HG03571 (cell line): ENCODE measurements around the gene FAM133A.

Experiments
- ATAC-seq: cut with Tn5 transposase; IDR thresholded peaks from one replicate; pipeline ENCODE4 v1.9.1; 2021; ENCODE audit not compliant: unreplicated experiment

Gene FAM133A

DNA sequence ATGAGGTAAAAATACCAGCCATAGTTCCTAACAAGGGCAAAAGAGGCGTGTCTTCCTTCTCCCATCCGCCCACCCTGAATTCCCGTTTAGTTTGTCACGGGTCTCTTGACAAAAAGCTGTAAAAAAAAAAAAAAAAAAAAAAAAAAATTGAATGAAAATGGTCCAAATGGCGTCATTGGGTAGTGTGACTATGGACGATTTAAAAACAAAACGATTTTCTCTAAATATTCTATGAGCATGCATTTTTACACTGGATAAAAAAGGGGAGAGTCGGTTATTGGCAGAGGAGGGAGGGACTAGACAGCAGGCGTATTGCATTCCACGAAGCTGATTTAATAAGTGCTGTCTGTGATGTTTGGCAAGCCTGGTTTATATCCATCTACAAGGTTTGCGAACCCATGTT is at the start of gene FAM133A:
Gene FAM133A, plus strand, starts transcription at position 338 of the 403 bp plus-strand sequence. CDS start 35,214 bp downstream, outside the sequence.
- no peak for ATAC-seq

DNA sequence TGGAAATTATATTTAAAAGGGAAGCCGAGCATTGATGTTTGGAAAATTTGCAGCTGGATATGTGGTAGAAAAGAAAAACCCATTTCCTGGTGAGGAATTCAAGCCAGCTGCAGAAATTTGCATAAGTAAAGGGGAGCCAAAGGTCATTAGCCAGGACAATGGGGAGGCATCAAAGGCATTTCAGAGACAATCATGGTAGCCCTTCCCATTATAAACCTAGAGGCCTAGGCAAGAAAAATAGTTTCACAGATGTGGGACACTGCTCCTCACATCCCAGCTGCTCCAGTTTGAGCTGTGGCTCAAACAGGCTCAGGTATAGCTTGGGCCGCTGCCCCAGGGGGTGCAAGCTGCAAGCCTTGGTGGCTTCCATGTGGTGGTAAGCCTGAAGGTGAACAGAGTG is 36.4 kb upstream of the FAM133A start:
- ATAC-seq = no peak

DNA sequence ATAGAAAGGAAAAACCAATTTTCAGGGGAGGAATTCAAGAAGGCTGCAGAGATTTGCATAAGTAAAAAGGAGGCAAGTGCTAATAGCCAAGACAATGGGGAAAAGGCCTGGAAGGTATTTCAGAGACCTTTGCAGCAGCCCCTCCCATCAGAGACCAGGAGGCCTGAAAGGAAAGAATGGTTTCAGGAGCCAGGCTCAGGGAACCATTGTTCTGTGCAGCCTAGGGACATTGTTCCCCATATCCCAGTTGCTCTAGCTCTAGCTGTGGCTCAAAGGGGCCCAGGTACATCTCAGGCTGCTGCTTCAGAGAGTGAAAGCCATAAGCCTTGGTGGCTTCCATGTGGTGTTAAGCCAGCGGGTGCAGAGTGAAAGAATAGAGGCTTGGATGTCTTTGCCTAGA is 24.6 kb upstream of the FAM133A start:
- no peak for ATAC-seq

DNA sequence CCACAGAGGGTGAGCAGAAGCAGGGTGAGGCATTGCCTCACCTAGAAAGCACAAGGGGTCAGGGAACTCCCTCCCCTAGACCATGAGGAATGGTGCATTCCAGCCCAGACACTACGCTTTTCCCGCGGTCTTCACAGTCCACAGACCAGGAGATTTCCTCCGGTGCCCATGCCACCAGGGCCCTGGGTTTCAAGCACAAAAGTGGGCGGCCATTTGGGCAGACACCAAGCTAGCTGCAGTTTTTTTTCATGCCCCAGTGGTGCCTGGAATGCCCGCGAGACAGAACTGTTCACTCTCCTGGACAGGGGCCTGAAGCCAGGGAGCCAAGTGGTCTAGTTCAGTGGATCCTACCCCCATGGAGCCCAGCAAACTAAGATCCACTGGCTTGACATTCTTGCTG is 13.4 kb upstream of the FAM133A start:
- no peak for ATAC-seq

DNA sequence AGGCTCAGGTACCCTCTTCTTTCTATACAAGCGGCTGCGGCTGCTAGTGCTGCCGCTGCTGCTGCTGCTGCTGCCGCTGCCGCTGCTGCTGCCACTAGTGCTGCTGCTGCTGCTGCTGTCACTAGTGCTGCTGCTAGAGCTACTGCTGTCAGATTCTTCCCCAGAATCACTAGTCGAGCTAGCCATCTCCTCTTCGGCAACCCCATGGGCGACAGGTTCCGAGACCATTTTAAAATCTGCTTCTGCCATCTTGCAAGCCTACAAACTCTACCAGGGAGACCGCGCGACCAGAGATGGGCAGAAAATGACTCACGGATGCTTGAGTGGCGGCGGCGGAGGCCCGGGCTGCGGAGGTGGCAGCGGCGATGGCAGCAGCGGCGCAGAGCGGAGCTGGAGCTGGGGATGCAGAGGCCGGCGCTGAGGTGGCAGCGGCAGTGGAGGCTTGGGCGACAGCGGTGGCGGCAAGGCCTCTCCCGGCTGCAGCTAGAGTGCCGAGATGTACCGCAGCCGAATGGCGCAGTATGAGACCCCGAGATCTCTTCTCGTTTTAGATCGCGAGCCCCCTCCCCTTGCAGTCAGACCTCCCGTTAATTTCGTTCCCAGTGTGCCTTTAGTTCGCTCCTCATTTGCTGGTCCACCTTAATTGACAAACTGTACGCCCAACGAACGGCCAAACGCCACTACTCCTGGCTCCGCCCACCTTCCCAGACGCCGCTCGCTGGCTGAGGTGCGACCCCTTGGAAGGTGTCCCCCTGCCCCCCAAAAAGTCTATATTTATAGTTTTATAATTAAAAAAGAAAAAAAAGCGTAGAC is 744 bp upstream of the FAM133A start, which contains the start of gene NAP1L3:
Gene NAP1L3, minus strand, starts transcription at position 523 of the 813 bp plus-strand sequence. Its CDS starts 274 bp downstream, at position 249.
- peak; percentile 69 for ATAC-seq

DNA sequence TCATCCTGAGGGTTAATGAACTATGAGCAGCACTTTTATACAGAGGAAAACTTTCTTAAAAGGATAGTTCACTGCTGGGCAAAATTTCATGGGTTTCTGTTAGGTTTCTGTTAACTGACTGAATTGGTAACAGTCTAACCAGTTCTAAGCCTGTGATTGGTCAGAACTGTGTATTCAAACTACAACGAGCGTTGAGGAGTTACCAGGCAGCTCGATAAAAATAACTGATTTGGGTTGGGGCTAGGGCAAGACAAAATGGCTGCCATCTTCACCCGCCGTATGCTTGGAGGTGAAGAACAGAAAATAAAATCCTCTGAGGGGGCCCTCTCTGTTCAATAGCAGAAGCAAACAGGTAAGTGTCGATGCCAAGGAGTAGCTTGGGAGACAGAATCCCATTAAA is 22.0 kb downstream of the FAM133A start:
- ATAC-seq = no peak

DNA sequence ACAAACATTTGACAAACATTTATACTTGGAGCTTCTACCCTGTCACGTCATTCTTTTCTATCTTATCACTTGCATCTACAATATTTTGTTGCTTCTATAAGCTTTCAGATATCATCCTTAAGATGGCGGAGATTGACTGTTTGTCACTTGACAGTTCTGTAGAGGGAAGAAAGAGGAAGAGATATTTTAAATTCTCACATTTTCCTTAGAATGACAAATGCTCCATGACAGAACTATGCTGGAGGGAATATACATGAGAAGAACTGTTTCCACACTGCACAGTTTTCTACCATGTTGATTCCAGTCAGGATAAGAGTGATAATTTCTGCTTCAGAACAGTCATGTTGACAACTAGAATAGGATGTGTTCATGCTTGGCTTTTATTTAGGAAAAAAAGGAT is 29.7 kb downstream of the FAM133A start:
- no peak for ATAC-seq

DNA sequence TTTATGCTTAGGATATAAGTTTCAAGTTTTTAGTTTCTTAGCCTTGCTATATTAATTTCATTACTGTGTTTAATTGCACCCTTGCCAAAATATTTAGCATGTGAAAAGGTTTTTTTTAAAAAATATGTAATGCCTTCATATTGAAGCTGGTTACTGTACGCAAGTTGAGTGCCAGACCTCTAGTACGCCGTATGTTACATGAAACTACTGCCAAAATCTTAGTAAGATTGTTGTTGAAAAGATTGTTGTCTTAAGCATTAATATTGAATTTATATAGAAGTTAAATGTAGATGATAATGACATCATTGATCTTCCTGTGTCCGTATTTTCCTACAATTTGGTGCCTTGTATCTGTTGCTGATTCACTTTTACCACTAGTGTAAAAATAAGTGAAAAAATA is 37.1 kb downstream of the FAM133A start:
- no peak for ATAC-seq

DNA sequence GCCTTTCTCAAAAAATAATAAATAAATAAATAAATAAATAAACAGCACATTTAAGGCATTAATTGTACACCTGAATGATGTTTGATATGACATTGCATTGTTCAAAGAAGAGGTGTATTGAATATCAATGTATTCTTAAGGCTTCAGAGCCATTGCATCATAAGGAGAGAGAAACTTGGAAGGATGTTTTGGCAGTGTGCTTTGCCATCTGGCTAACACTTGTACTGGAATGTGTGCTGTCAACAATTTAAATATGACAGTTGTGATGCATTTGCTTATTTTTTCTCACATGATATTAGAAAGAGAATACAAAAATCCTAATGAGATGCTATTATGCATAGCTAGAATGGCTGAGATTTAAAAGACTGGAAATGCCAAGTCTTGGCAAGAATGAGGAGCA is 67.8 kb downstream of the FAM133A start:
- no peak for ATAC-seq

DNA sequence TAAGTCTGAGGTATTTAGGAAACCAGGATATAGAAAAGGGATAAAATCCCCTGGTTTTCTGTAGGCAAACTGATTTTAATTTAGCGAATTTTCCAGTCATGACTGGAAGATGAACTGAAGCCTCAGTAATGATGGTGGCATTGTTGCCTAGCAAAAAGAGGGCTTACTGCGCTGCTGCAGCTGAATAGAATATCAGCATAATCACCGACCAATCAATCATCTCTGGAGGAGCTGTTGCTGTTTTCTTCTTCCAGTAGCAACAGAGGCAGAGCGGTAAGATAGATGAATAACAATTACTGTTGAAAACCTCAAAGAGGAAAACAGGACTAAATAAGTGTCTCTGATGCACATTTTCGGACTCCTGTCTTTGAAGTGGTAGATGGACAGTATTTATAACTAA is 86.2 kb downstream of the FAM133A start:
- no peak for ATAC-seq
